Right hindlimb (tissue), 1 donor: ENCODE measurements around the gene GBP1.
"Not testable (repeated sequence)": the region's sequence is repeated elsewhere in the genome, so short reads cannot be mapped to it uniquely, and the experiment has no call there.

Source experiments
- DNase-seq: peaks from one replicate; pipeline ENCODE4 v3.0.0-alpha.2; 2018

Gene GBP1

GRCh38 chr1:89065079-89065868 is at the start of gene GBP1:
TSS of gene GBP1 (minus strand) at chr1:89065208. CDS start at chr1:89063234, 1,974 bp downstream.
- no peak for DNase-seq

GRCh38 chr1:89114662-89115061 is 49.7 kb upstream of the GBP1 start:
- DNase-seq, result no peak

- DNase-seq, result no peak
Observed at GRCh38 chr1:89112871-89113613, 48.0 kb upstream of the GBP1 start.

GRCh38 chr1:89104687-89105086 is 39.7 kb upstream of the GBP1 start:
- no peak for DNase-seq

GRCh38 chr1:89104147-89104546 is 39.1 kb upstream of the GBP1 start:
- DNase-seq, result no peak

GRCh38 chr1:89102021-89102420 is 37.0 kb upstream of the GBP1 start:
- DNase-seq, result no peak

- DNase-seq, result no peak
Observed at GRCh38 chr1:89100412-89100811, 35.4 kb upstream of the GBP1 start.

GRCh38 chr1:89098857-89099256 is 33.8 kb upstream of the GBP1 start:
- DNase-seq, result no peak

- DNase-seq, result no peak
Observed at GRCh38 chr1:89095737-89096136, 30.7 kb upstream of the GBP1 start.

GRCh38 chr1:89089962-89090361 is 25.0 kb upstream of the GBP1 start:
- DNase-seq, result no peak

- DNase-seq, result no peak
Observed at GRCh38 chr1:89088572-89088971, 23.6 kb upstream of the GBP1 start.

- DNase-seq, result no peak
Observed at GRCh38 chr1:89087241-89087640, 22.2 kb upstream of the GBP1 start.

GRCh38 chr1:89085781-89086180 is 20.8 kb upstream of the GBP1 start:
- no peak for DNase-seq

- no peak for DNase-seq
Observed at GRCh38 chr1:89081005-89081404, 16.0 kb upstream of the GBP1 start.

GRCh38 chr1:89080068-89080467 is 15.1 kb upstream of the GBP1 start:
- not testable (repeated sequence) for DNase-seq

GRCh38 chr1:89072466-89073065 is 7.6 kb upstream of the GBP1 start:
- not testable (repeated sequence) for DNase-seq

GRCh38 chr1:89070509-89070908 is 5.5 kb upstream of the GBP1 start:
- DNase-seq, result no peak

GRCh38 chr1:89069951-89070350 is 4.9 kb upstream of the GBP1 start:
- no peak for DNase-seq

- DNase-seq, result no peak
Observed at GRCh38 chr1:89068291-89068690, 3.3 kb upstream of the GBP1 start.

GRCh38 chr1:89064632-89065031 is 376 bp downstream of the GBP1 start:
- DNase-seq, result no peak

- DNase-seq, result no peak
Observed at GRCh38 chr1:89063094-89063493, 1.9 kb downstream of the GBP1 start.

- DNase-seq, result no peak
Observed at GRCh38 chr1:89060091-89060490, 4.9 kb downstream of the GBP1 start.

GRCh38 chr1:89051955-89052312 is 13.1 kb downstream of the GBP1 start:
- no peak for DNase-seq
